Epithelial cell of alveolus of lung (primary cell): ENCODE results near the gene ZNF609. TPM values are rescaled to one million over a fixed set of nuclear protein-coding genes. Genes with fewer than 3 reads are reported as not detected.

Source experiments
- total RNA-seq: library from RNA; depleted of rRNA; stranded (reverse); fragments of >200 nt; gene quantifications from 2 replicates; pipeline ENCODE4 v1.2.1, GENCODE V29; 2015

ZNF609 gene, protein sequence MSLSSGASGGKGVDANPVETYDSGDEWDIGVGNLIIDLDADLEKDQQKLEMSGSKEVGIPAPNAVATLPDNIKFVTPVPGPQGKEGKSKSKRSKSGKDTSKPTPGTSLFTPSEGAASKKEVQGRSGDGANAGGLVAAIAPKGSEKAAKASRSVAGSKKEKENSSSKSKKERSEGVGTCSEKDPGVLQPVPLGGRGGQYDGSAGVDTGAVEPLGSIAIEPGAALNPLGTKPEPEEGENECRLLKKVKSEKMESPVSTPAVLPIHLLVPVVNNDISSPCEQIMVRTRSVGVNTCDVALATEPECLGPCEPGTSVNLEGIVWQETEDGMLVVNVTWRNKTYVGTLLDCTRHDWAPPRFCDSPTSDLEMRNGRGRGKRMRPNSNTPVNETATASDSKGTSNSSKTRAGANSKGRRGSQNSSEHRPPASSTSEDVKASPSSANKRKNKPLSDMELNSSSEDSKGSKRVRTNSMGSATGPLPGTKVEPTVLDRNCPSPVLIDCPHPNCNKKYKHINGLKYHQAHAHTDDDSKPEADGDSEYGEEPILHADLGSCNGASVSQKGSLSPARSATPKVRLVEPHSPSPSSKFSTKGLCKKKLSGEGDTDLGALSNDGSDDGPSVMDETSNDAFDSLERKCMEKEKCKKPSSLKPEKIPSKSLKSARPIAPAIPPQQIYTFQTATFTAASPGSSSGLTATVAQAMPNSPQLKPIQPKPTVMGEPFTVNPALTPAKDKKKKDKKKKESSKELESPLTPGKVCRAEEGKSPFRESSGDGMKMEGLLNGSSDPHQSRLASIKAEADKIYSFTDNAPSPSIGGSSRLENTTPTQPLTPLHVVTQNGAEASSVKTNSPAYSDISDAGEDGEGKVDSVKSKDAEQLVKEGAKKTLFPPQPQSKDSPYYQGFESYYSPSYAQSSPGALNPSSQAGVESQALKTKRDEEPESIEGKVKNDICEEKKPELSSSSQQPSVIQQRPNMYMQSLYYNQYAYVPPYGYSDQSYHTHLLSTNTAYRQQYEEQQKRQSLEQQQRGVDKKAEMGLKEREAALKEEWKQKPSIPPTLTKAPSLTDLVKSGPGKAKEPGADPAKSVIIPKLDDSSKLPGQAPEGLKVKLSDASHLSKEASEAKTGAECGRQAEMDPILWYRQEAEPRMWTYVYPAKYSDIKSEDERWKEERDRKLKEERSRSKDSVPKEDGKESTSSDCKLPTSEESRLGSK (N-terminal part only)
- 12.0 and 19.3 TPM in 2 replicates for total RNA-seq

DNA sequence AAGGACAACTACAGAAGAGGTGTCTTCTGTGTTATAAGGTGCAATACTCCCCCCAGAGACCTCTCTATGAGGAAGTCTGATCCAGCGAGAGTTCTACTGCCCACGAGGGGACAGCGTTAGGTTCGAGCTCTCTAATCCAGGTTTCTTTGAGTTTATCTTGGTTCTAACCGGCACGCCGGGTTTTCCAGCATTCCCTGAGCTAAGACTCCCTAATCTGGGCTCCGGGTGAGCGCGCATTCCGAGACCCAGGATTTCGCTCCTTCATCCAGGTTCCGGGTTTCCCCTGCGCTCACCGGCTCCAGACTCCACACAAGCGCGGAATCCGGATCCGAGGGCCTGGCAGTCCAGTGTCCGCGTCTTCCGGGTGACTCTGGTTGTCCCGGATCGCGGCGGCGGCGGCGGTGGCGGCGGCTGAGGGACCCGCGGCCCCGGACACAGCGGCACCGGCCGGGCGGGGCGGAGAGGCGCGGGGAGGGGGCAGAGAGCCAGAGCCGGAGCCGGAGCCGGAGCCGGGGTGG is at the start of gene ZNF609:
ZNF609 (plus strand) TSS at position 373 of the 518 bp plus-strand sequence. CDS start 38,842 bp downstream, outside the sequence.

Other genes starting within 250 kb of the ZNF609 start
- 10.5 and 14.7 TPM in 2 replicates for gene CSNK1G1, start 104.4 kb upstream of the ZNF609 start, total RNA-seq
- gene PCLAF, start 79.1 kb upstream of the ZNF609 start, total RNA-seq = 39.8 and 66.2 TPM in 2 replicates
- 9.8 and 14.0 TPM in 2 replicates for gene TRIP4, start 72.7 kb upstream of the ZNF609 start, total RNA-seq